ENCODE results near the gene DDB1. TPM values are rescaled to one million over a fixed set of nuclear protein-coding genes. Genes with fewer than 3 reads are reported as not detected.
A peak's percentile ranks its signal among the peaks of the same experiment; 100 is the strongest.

Gene DDB1
- total and polyA plus RNA-seq, 2 of the 13 experiments (the other 11 are each of a cell fraction or from before 2014, with no cell fraction given), result 217 to 266 TPM

DNA sequence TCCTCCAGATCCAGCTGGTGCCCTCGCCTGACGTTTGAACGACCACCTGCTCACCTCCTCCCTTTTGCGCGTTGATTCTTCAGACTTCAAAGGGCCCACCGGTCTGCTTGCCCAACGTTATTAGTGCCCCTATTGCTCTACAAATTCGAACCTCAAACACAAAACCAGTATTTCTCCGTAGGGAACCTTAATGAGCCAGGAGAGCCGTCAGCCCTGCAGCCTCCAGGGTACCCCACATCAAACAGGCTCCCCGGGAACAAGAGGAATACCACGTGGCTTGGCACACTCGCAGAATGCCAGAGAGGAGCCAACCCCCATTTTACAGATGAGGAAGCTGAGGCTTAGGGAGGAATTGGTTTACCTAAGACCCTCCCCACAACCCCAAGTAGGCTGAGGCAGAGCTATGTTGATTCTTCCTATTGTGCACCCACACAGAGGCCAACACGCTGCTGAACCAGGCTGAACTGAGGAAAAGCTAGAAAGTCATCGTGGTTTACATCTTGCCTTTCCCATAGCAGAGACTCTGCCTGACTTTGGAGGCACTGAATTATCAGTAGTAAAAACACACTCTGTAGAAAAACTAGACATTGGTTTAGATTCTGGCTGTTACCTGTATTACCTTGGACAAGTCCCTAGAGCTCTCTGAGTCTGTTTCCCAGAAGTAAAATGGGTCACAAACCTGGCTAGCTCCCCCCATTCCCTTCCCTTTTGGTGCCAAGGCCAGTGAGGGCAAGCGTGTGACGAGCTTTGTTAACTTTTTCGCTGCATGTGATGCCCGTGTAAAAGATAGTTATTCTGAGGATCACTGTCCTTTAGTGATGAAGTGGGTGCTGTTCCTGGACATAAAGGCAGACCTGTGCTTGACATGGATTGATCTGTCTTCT, 887 bp upstream of the DDB1 start (continued):
- TF ChIP-seq ZC3H13 (CRISPR knock-in tag; IDR thresholded peaks at IDR 0.05) (0 out of 2 replicates have a peak, but pooled peaks have one; percentile 14), ZSCAN31 (CRISPR knock-in tag; IDR thresholded peaks at IDR 0.05; ENCODE audit: low read depth) (no peak), ZNF354B (CRISPR knock-in tag; IDR thresholded peaks at IDR 0.05) (0 out of 2 replicates have a peak, but pooled peaks have one; percentile 25), ZNF33A (CRISPR knock-in tag; IDR thresholded peaks at IDR 0.05; ENCODE audit: borderline replicate concordance) (no peak), ATM (IDR thresholded peaks at IDR 0.05; ENCODE audit: borderline replicate concordance) (no peak), SATB2 (CRISPR knock-in tag; IDR thresholded peaks at IDR 0.05) (no peak), PBX3 (CRISPR knock-in tag; IDR thresholded peaks at IDR 0.05; ENCODE audit: borderline replicate concordance) (no peak), ETV6 (CRISPR knock-in tag; conservative IDR thresholded peaks at IDR 0.05) (no peak), SSRP1 (CRISPR knock-in tag; IDR thresholded peaks at IDR 0.05) (0 out of 2 replicates have a peak, but pooled peaks have one; percentile 0), ZC3H4 (CRISPR knock-in tag; IDR thresholded peaks at IDR 0.05; ENCODE audit: borderline replicate concordance) (0 out of 2 replicates have a peak, but pooled peaks have one; percentile 20), SMYD3 (CRISPR knock-in tag; IDR thresholded peaks at IDR 0.05) (0 out of 2 replicates have a peak, but pooled peaks have one; percentile 17), MED1 (CRISPR knock-in tag; IDR thresholded peaks at IDR 0.05) (peak; percentile 4; the same call in 1 of the 2 replicates), HOXA9 (CRISPR knock-in tag; IDR thresholded peaks at IDR 0.05; ENCODE audit: borderline replicate concordance) (no peak), ZSCAN30 (CRISPR knock-in tag; IDR thresholded peaks at IDR 0.05) (no peak; the same call in 1 of the 2 replicates), ZNF878 (CRISPR knock-in tag; IDR thresholded peaks at IDR 0.05) (peak; percentile 63; the same call in 1 of the 2 replicates), ZNF816 (CRISPR knock-in tag; IDR thresholded peaks at IDR 0.05; ENCODE audit: borderline replicate concordance) (no peak), ZNF280B (CRISPR knock-in tag; IDR thresholded peaks at IDR 0.05; ENCODE audit: borderline replicate concordance) (no peak), TCF7 (IDR thresholded peaks at IDR 0.05; ENCODE audit: low read depth) (peak; percentile 31; the same call in 1 of the 2 replicates), ZNF670 (CRISPR knock-in tag; IDR thresholded peaks at IDR 0.05; ENCODE audit: borderline replicate concordance) (peak; percentile 66; the same call in 1 of the 2 replicates)
- TF ChIP-seq, protein P1, sequence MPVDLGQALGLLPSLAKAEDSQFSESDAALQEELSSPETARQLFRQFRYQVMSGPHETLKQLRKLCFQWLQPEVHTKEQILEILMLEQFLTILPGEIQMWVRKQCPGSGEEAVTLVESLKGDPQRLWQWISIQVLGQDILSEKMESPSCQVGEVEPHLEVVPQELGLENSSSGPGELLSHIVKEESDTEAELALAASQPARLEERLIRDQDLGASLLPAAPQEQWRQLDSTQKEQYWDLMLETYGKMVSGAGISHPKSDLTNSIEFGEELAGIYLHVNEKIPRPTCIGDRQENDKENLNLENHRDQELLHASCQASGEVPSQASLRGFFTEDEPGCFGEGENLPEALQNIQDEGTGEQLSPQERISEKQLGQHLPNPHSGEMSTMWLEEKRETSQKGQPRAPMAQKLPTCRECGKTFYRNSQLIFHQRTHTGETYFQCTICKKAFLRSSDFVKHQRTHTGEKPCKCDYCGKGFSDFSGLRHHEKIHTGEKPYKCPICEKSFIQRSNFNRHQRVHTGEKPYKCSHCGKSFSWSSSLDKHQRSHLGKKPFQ (CRISPR knock-in tag; IDR thresholded peaks at IDR 0.05; ENCODE audit: insufficient replicate concordance), result no peak
- TF ChIP-seq, protein P2, sequence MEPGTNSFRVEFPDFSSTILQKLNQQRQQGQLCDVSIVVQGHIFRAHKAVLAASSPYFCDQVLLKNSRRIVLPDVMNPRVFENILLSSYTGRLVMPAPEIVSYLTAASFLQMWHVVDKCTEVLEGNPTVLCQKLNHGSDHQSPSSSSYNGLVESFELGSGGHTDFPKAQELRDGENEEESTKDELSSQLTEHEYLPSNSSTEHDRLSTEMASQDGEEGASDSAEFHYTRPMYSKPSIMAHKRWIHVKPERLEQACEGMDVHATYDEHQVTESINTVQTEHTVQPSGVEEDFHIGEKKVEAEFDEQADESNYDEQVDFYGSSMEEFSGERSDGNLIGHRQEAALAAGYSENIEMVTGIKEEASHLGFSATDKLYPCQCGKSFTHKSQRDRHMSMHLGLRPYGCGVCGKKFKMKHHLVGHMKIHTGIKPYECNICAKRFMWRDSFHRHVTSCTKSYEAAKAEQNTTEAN (CRISPR knock-in tag; conservative IDR thresholded peaks at IDR 0.05), result no peak; the same call in 1 of the 2 replicates
